CD4-positive, alpha-beta T cell (primary cell): Measurements from ENCODE around the gene PTPRN2. TPM values are rescaled to one million over a fixed set of nuclear protein-coding genes. Genes with fewer than 3 reads are reported as not detected.

Experiments
- ATAC-seq: fragments of 200-7000 bp; cut with Tn5 transposase; one replicate; pipeline ENCODE4 v1.10.0; 2022; ENCODE audit warnings: mild to moderate bottlenecking; ENCODE audit not compliant: poor library complexity
- CTCF ChIA-PET: fragments of 350-600 bp; sonication (Branson Sonifier 250); formaldehyde crosslinking; loops from one replicate; lab custom pipeline; 2021; ENCODE audit warnings: antibody characterized with exemption, inconsistent platforms; lab: Charles Lee
- POLR2A ChIA-PET: fragments of 350-600 bp; sonication (Branson Sonifier 250); formaldehyde crosslinking; loops from one replicate; lab custom pipeline; 2021; ENCODE audit warnings: antibody characterized with exemption, inconsistent platforms; lab: Charles Lee
- DNase-seq, 14 experiments: peaks; one replicate each; pipeline ENCODE4 v3.0.0-alpha.2; 2013 to 2020; ENCODE audit warnings: mixed read lengths in 2 of 14
- H3K27ac ChIP-seq, 2 donors: one replicate each; pipeline versions ENCODE4 v1.5.1 to v1.7.0; 2013; ENCODE audit warnings: low read length in 2 of 2, low read depth in 1 of 2, mild to moderate bottlenecking in 1 of 2
- H3K27me3 ChIP-seq, 2 experiments: 1 replicate in 1 of 2; 2 replicates in 1 of 2; pipeline versions ENCODE4 v1.6.1 to v1.7.0; 2013; ENCODE audit warnings: low read length in 2 of 2, control low read depth in 1 of 2, mild to moderate bottlenecking in 1 of 2, moderate library complexity in 1 of 2; ENCODE audit not compliant: insufficient read depth in 2 of 2, control insufficient read depth in 1 of 2
- H3K36me3 ChIP-seq: one replicate; pipeline ENCODE4 v1.6.1; 2013; ENCODE audit warnings: low read length, control low read depth; ENCODE audit not compliant: insufficient read depth
- H3K4me1 ChIP-seq: one replicate; pipeline ENCODE4 v1.6.1; 2013; ENCODE audit warnings: low read length, control low read depth; ENCODE audit not compliant: insufficient read depth
- H3K4me3 ChIP-seq: one replicate; pipeline ENCODE4 v1.5.1; 2013; ENCODE audit warnings: mild to moderate bottlenecking, low read length, moderate library complexity
- H3K9me3 ChIP-seq, 2 experiments: 1 replicate in 1 of 2; 2 replicates in 1 of 2; pipeline versions ENCODE4 v1.6.1 to v1.7.0; 2013; ENCODE audit warnings: low read length in 2 of 2, mild to moderate bottlenecking in 2 of 2, control low read depth in 1 of 2, moderate library complexity in 1 of 2; ENCODE audit not compliant: control insufficient read depth in 1 of 2, insufficient read depth in 1 of 2
- H3K27ac Mint-ChIP-seq: one replicate; pipeline ENCODE4 v1.8.0; 2020; ENCODE audit warnings: mixed read lengths
- H3K27me3 Mint-ChIP-seq: one replicate; pipeline ENCODE4 v1.8.0; 2021; ENCODE audit warnings: mixed read lengths
- H3K36me3 Mint-ChIP-seq: one replicate; pipeline ENCODE4 v1.8.0; 2021; ENCODE audit warnings: low read depth, mixed read lengths
- H3K4me1 Mint-ChIP-seq: one replicate; pipeline ENCODE4 v1.8.0; 2021; ENCODE audit warnings: low read depth, mixed read lengths
- H3K4me3 Mint-ChIP-seq: one replicate; pipeline ENCODE4 v1.8.0; 2020; ENCODE audit warnings: mild to moderate bottlenecking, mixed read lengths
- H3K9me3 Mint-ChIP-seq: one replicate; pipeline ENCODE4 v1.8.0; 2020; ENCODE audit warnings: mixed read lengths
- CTCF ChIP-seq: fragments of 200-600 bp; IDR thresholded peaks from one replicate; pipeline ENCODE4 v1.8.0; 2022; ENCODE audit warnings: antibody characterized with exemption, mild to moderate bottlenecking
- intact Hi-C, 2 experiments: fragments of 100-400 bp; cut with DNase I in 1 of 2; cut with micrococcal nuclease in 1 of 2; formaldehyde crosslinking; loops; one replicate each; pipeline versions ENCODE4 v1.15.1 to v1.9.0; 2023 to 2025; cut with DNase I, micrococcal nuclease
- total RNA-seq, 174 experiments: library from RNA in 2 of 174; stranded (reverse) in 2 of 174; gene quantifications; one replicate each; pipeline ENCODE4 v1.2.3 and lab custom pipeline; 2021 to 2026

Gene PTPRN2
- total RNA-seq, 2 experiments from 2014 or later: 0.34 to 0.44 TPM

- Mint-ChIP-seq H3K27me3 (peaks cover 13% of the 10 kb centered on the region), H3K27ac (no peak overlapping the region), H3K9me3 (peaks cover 7% of the 10 kb centered on the region), H3K4me1 (no peaks in the 10 kb centered on the region), H3K36me3 (no peaks in the 10 kb centered on the region), H3K4me3 (no peak overlapping the region)
- H3K4me1 ChIP-seq: no peaks in the 10 kb centered on the region
- no peak overlapping the region for H3K27ac ChIP-seq
- ChIA-PET CTCF (no interaction called here), POLR2A (no interaction called here)
- peaks cover 0 to 68% of the 10 kb centered on the region in 2 experiments for H3K9me3 ChIP-seq
- no peaks in the 10 kb centered on the region for H3K36me3 ChIP-seq
- intact Hi-C loops: no loop called here
- no peak for TF ChIP-seq CTCF
- no peak overlapping the region for H3K4me3 ChIP-seq
- no peak for DNase-seq
- H3K27me3 ChIP-seq: peaks cover 0 to 6% of the 10 kb centered on the region in 2 experiments
- ATAC-seq: no peak
These were observed 478.9 kb downstream of the PTPRN2 start for GRCh38 chr7:158108646-158109293.

GRCh38 chr7:158107806-158108205 is 479.8 kb downstream of the PTPRN2 start:
- Histone ChIP-seq H3K4me3 (no peak overlapping the region), H3K27me3 (peaks cover 0 to 6% of the 10 kb centered on the region in 2 experiments), H3K36me3 (no peaks in the 10 kb centered on the region), H3K4me1 (no peaks in the 10 kb centered on the region), H3K27ac (no peak overlapping the region), H3K9me3 (peaks cover 0 to 66% of the 10 kb centered on the region in 2 experiments)
- DNase-seq (no peak), ATAC-seq (no peak)
- intact Hi-C loops: no loop called here
- POLR2A ChIA-PET: no interaction called here
- Mint-ChIP-seq H3K4me1 (no peaks in the 10 kb centered on the region), H3K36me3 (no peaks in the 10 kb centered on the region), H3K4me3 (no peak overlapping the region), H3K27ac (no peak overlapping the region), H3K27me3 (peaks cover 13% of the 10 kb centered on the region), H3K9me3 (peaks cover 3% of the 10 kb centered on the region)
- TF ChIP-seq CTCF: no peak
- CTCF ChIA-PET: no interaction called here

GRCh38 chr7:158106272-158106671 is 481.4 kb downstream of the PTPRN2 start:
- Mint-ChIP-seq H3K4me1 (no peaks in the 10 kb centered on the region), H3K36me3 (no peaks in the 10 kb centered on the region), H3K27ac (no peak overlapping the region), H3K27me3 (peaks cover 23% of the 10 kb centered on the region), H3K4me3 (no peak overlapping the region), H3K9me3 (no peaks in the 10 kb centered on the region)
- ChIA-PET POLR2A (no interaction called here), CTCF (interaction anchor here (0.9 kb wide), 1 partner anchor 12 kb away, joined by 3 read pairs; no protein-coding TSS in a partner anchor)
- Histone ChIP-seq H3K27ac (no peak overlapping the region), H3K36me3 (no peaks in the 10 kb centered on the region), H3K4me1 (no peaks in the 10 kb centered on the region), H3K4me3 (no peak overlapping the region), H3K27me3 (peaks cover 0 to 4% of the 10 kb centered on the region in 2 experiments), H3K9me3 (peaks cover 0 to 64% of the 10 kb centered on the region in 2 experiments)
- no peak for ATAC-seq
- DNase-seq: no peak
- intact Hi-C loops: no loop called here
- no peak for TF ChIP-seq CTCF
